CD4-positive, alpha-beta memory T cell (primary cell): ENCODE data around the gene CYB5A. TPM values are rescaled to one million over a fixed set of nuclear protein-coding genes. Genes with fewer than 3 reads are reported as not detected.

Experiments
- CTCF ChIA-PET: fragments of 350-600 bp; sonication (Branson Sonifier 250); formaldehyde crosslinking; loops from one replicate; lab custom pipeline; 2021; ENCODE audit warnings: inconsistent platforms; ENCODE audit not compliant: partially characterized antibody; lab: Charles Lee
- POLR2A ChIA-PET: fragments of 350-600 bp; sonication (Branson Sonifier 250); formaldehyde crosslinking; loops from one replicate; lab custom pipeline; 2021; ENCODE audit not compliant: partially characterized antibody; lab: Charles Lee
- DNase-seq, 5 donors: peaks; one replicate each; pipeline versions ENCODE4 v3.0.0 to v3.0.0-alpha.2; 2020 to 2022; ENCODE audit warnings: mixed read lengths in 1 of 5
- H3K27ac ChIP-seq: one replicate; pipeline ENCODE4 v1.7.0; 2013; ENCODE audit warnings: low read depth, low read length
- H3K27me3 ChIP-seq: 2 replicates; pipeline ENCODE4 v1.7.0; 2013; ENCODE audit warnings: mild to moderate bottlenecking, low read length, moderate library complexity; ENCODE audit not compliant: insufficient read depth
- H3K36me3 ChIP-seq: 2 replicates; pipeline ENCODE4 v1.7.0; 2013; ENCODE audit warnings: mild to moderate bottlenecking, low read length, moderate library complexity; ENCODE audit not compliant: insufficient read depth
- H3K4me1 ChIP-seq: 2 replicates; pipeline ENCODE4 v1.7.0; 2013; ENCODE audit warnings: mild to moderate bottlenecking, low read length, moderate library complexity; ENCODE audit not compliant: insufficient read depth
- H3K4me3 ChIP-seq, 2 donors: one replicate each; pipeline ENCODE4 v1.7.0; 2013; ENCODE audit warnings: low read length in 2 of 2, mild to moderate bottlenecking in 1 of 2
- H3K9me3 ChIP-seq, 2 donors: one replicate each; pipeline ENCODE4 v1.7.0; 2013; ENCODE audit warnings: low read length in 2 of 2, control low read depth in 1 of 2; ENCODE audit not compliant: control insufficient read depth in 1 of 2
- H3K27ac Mint-ChIP-seq, 7 donors: one replicate each; pipeline ENCODE4 v1.8.0; 2020 to 2021; ENCODE audit warnings: mixed read lengths in 7 of 7, mild to moderate bottlenecking in 6 of 7, inconsistent platforms in 3 of 7, moderate library complexity in 3 of 7
- H3K27me3 Mint-ChIP-seq, 2 donors: one replicate each; pipeline ENCODE4 v1.8.0; 2020 to 2021; ENCODE audit warnings: mixed read lengths in 2 of 2
- H3K36me3 Mint-ChIP-seq, 2 donors: one replicate each; pipeline ENCODE4 v1.8.0; 2020 to 2021; ENCODE audit warnings: mixed read lengths in 2 of 2, inconsistent platforms in 1 of 2, mild to moderate bottlenecking in 1 of 2
- H3K4me1 Mint-ChIP-seq, 4 donors: one replicate each; pipeline ENCODE4 v1.8.0; 2020 to 2021; ENCODE audit warnings: mixed read lengths in 4 of 4, mild to moderate bottlenecking in 1 of 4
- H3K4me3 Mint-ChIP-seq, 8 donors: one replicate each; pipeline ENCODE4 v1.8.0; 2020 to 2021; ENCODE audit warnings: mixed read lengths in 8 of 8, mild to moderate bottlenecking in 7 of 8, moderate library complexity in 6 of 8, inconsistent platforms in 3 of 8
- H3K9me3 Mint-ChIP-seq, 8 donors: one replicate each; pipeline ENCODE4 v1.8.0; 2020 to 2021; ENCODE audit warnings: mixed read lengths in 8 of 8, mild to moderate bottlenecking in 5 of 8, inconsistent platforms in 3 of 8, moderate library complexity in 1 of 8
- intact Hi-C: fragments of 100-400 bp; cut with micrococcal nuclease; formaldehyde crosslinking; loops from one replicate; pipeline ENCODE4 v1.15.1; 2023
- polyA plus RNA-seq, 2 donors: library from polyadenylated mRNA; unstranded; fragments of 300-500 nt; fragmentation: Illumina TruSeq; gene quantifications; one replicate each; pipeline ENCODE4 v1.2.3, GENCODE V29; 2021
- total RNA-seq, 2 experiments: library from RNA; stranded (reverse); gene quantifications; one replicate each; pipeline ENCODE4 v1.2.3, GENCODE V29; 2021

CYB5A gene
- total and polyA plus RNA-seq, 4 experiments from 2014 or later: 22.8 to 86.7 (median 44.0) TPM

DNA sequence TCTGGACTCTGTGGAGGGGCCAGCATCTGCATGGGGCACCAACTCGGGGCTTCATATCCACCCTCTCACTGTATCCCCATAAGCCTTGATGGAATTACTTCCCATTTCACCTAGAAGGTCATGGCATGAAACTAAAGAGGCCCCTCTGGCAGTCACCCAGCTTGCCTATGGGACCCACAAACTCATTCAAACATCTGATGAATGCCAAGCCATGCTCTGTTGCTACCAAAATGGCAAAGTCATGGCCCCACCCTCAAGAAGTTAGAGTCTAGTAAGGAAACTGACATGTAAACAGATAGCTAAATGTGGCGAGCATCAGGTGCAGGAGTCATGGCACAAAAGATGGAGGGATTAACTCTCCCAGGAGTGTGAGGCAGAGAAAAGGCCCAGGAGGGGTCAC, 14.5 kb downstream of the CYB5A start:
- no peaks in the 10 kb centered on the region for H3K36me3 ChIP-seq
- Mint-ChIP-seq H3K4me3 (no peak overlapping the region), H3K9me3 (no peaks in the 10 kb centered on the region), H3K27ac (peak overlapping the region in 1 of 7 donors; percentile 70), H3K27me3 (no peaks in the 10 kb centered on the region), H3K36me3 (peaks cover 2 to 31% of the 10 kb centered on the region in 2 donors), H3K4me1 (peaks cover 2 to 17% (median 7%) of the 10 kb centered on the region in 4 donors)
- CTCF ChIA-PET: no interaction called here
- no peak overlapping the region for H3K27ac ChIP-seq
- no peaks in the 10 kb centered on the region for H3K4me1 ChIP-seq
- H3K4me3 ChIP-seq: no peak overlapping the region
- POLR2A ChIA-PET: no interaction called here
- H3K9me3 ChIP-seq: no peaks in the 10 kb centered on the region
- no peak for DNase-seq
- no peaks in the 10 kb centered on the region for H3K27me3 ChIP-seq
- intact Hi-C loops: no loop called here

DNA sequence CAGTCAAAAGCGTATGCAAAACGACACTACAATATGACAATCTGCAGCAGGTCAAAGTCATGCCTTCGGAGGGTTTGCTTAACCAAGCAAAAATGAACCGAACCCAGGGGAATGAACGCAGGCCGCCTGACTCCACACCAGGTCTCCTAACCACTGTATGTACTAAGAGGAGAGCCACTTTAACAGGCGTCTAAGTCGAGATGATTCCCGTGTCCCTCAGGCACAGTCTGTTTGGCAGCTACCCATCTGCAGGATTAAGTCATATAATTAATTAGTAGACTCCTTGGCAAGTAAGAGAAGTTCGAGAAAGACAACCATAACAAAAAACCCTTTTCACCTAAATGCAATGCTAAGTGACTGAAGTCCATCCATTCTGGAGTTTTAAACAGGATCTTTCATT, 15.2 kb downstream of the CYB5A start:
- no peak overlapping the region for H3K27ac Mint-ChIP-seq

DNA sequence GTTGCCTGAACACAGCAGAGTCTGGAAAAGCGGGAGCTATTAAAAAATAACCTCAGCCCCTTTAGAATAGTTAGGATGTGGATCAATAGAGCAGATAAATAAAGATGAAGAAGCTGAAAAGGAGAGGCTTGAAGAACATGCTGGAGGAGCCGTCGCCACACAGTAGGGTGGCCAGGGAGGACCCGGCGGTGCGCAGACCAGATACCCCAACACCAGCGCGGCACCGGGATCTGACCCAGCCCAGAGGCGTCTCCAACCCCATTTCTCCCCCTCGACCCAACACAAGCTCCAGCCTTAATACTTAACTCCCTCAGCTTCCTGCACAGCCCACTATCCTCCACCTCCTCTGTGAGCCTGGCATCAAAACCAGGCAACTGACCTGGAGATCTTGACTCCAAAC, 16.0 kb downstream of the CYB5A start:
- CTCF ChIA-PET: interaction anchor here (0.6 kb wide), 1 partner anchor 13 kb away, joined by 3 read pairs; no protein-coding TSS in a partner anchor
- POLR2A ChIA-PET: no interaction called here
- no peak overlapping the region for H3K27ac Mint-ChIP-seq

More for the DNA sequence above, 15.2 kb downstream of the CYB5A start:
- CTCF ChIA-PET: interaction anchor here (0.5 kb wide), 1 partner anchor 82 kb away, joined by 3 read pairs; no protein-coding TSS in a partner anchor
- intact Hi-C loops: no loop called here
- Histone ChIP-seq H3K36me3 (no peaks in the 10 kb centered on the region), H3K4me1 (no peaks in the 10 kb centered on the region), H3K9me3 (no peaks in the 10 kb centered on the region), H3K4me3 (no peak overlapping the region), H3K27ac (no peak overlapping the region), H3K27me3 (no peaks in the 10 kb centered on the region)
- Mint-ChIP-seq H3K27me3 (no peaks in the 10 kb centered on the region), H3K4me3 (no peak overlapping the region), H3K36me3 (peaks cover 2 to 30% of the 10 kb centered on the region in 2 donors), H3K4me1 (peaks cover 0 to 11% (median 3%) of the 10 kb centered on the region in 4 donors), H3K9me3 (no peaks in the 10 kb centered on the region)
- POLR2A ChIA-PET: no interaction called here
- DNase-seq: no peak

DNA sequence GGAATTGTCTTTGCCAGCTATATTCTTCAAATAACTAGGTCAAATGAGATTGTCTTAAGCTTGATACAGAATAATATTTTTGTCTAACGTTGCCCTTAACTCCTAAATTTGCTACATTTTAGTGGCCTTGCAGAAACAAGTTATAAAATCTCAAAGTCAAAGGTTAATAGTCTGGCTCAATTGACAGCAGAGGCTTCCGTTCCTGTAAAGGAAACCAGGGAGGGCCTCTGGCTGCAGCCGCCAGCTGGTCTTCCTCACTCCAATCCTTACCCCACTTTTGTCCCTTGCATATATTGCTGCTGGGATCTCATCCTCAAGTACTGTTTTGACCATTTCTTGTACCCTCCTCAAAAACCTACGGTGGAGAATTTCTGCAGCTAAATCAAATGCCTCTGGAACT, 17.1 kb downstream of the CYB5A start:
- H3K36me3 ChIP-seq: no peaks in the 10 kb centered on the region
- DNase-seq: no peak
- no peaks in the 10 kb centered on the region for H3K4me1 ChIP-seq
- POLR2A ChIA-PET: no interaction called here
- H3K4me3 ChIP-seq: no peak overlapping the region
- H3K27me3 ChIP-seq: no peaks in the 10 kb centered on the region
- CTCF ChIA-PET: no interaction called here
- Mint-ChIP-seq H3K4me3 (no peak overlapping the region), H3K36me3 (peaks cover 2 to 25% of the 10 kb centered on the region in 2 donors), H3K27me3 (no peaks in the 10 kb centered on the region), H3K27ac (no peak overlapping the region), H3K9me3 (no peaks in the 10 kb centered on the region), H3K4me1 (peaks cover 0 to 3% (median 0%) of the 10 kb centered on the region in 4 donors)
- intact Hi-C loops: no loop called here
- no peak overlapping the region for H3K27ac ChIP-seq
- no peaks in the 10 kb centered on the region for H3K9me3 ChIP-seq

More for the DNA sequence above, 16.0 kb downstream of the CYB5A start:
- H3K4me3 ChIP-seq: no peak overlapping the region
- H3K4me1 ChIP-seq: no peaks in the 10 kb centered on the region
- peaks cover 0 to 3% (median 1%) of the 10 kb centered on the region in 4 donors for H3K4me1 Mint-ChIP-seq
- no peaks in the 10 kb centered on the region for H3K9me3 ChIP-seq
- H3K27me3 ChIP-seq: no peaks in the 10 kb centered on the region
- H3K36me3 Mint-ChIP-seq: peaks cover 2 to 25% of the 10 kb centered on the region in 2 donors
- no peaks in the 10 kb centered on the region for H3K36me3 ChIP-seq
- H3K4me3 Mint-ChIP-seq: no peak overlapping the region
- H3K27ac ChIP-seq: no peak overlapping the region
- no peak for DNase-seq
- no peaks in the 10 kb centered on the region for H3K27me3 Mint-ChIP-seq
- intact Hi-C loops: no loop called here
- no peaks in the 10 kb centered on the region for H3K9me3 Mint-ChIP-seq

DNA sequence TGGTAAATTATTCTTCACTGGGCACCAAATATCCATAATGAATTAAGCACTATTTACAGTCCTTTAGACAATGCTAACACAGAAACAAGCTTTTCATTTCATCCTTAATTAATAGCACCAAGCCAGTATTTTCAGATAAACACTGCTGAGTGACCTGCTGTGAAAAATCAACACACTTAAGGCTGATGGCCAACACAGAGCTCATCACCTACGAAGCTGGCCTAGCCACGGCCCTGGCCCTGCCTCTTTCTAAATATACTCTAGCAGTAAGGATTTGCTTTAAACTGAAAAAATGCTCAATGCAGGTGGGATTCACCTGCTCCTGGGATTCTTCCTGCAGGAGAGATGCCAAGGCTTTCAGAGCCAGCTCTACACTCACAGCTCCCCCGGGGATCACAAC, 18.4 kb downstream of the CYB5A start:
- H3K9me3 ChIP-seq: no peaks in the 10 kb centered on the region
- Mint-ChIP-seq H3K4me1 (peaks cover 0 to 3% (median 1%) of the 10 kb centered on the region in 4 donors), H3K4me3 (no peak overlapping the region), H3K27me3 (no peaks in the 10 kb centered on the region), H3K36me3 (peaks cover 2 to 25% of the 10 kb centered on the region in 2 donors), H3K27ac (no peak overlapping the region), H3K9me3 (no peaks in the 10 kb centered on the region)
- CTCF ChIA-PET: no interaction called here
- no peaks in the 10 kb centered on the region for H3K36me3 ChIP-seq
- POLR2A ChIA-PET: no interaction called here
- no peak for DNase-seq
- H3K27me3 ChIP-seq: no peaks in the 10 kb centered on the region
- intact Hi-C loops: no loop called here
- no peaks in the 10 kb centered on the region for H3K4me1 ChIP-seq
- no peak overlapping the region for H3K4me3 ChIP-seq
- H3K27ac ChIP-seq: no peak overlapping the region

DNA sequence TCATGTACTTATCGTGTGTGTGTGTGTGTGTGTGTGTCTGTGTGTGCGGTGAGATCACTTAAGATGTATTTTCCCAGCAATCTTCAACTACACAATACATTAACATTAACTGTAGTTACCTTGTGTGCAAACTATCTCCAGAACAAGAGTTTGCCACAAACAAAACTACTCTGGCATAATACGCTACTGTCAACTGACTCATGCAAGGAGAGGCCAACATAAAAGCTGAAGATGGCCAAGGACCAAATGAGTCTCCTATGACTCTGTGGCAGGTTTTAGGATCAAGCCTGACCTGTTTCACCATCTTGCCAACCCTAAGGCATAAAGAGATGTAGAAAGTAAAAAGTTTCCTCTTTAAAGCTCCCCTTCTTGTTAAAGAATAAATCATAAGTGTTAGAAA, 20.1 kb downstream of the CYB5A start:
- POLR2A ChIA-PET: no interaction called here
- H3K4me1 Mint-ChIP-seq: peaks cover 0 to 3% (median 0%) of the 10 kb centered on the region in 4 donors

DNA sequence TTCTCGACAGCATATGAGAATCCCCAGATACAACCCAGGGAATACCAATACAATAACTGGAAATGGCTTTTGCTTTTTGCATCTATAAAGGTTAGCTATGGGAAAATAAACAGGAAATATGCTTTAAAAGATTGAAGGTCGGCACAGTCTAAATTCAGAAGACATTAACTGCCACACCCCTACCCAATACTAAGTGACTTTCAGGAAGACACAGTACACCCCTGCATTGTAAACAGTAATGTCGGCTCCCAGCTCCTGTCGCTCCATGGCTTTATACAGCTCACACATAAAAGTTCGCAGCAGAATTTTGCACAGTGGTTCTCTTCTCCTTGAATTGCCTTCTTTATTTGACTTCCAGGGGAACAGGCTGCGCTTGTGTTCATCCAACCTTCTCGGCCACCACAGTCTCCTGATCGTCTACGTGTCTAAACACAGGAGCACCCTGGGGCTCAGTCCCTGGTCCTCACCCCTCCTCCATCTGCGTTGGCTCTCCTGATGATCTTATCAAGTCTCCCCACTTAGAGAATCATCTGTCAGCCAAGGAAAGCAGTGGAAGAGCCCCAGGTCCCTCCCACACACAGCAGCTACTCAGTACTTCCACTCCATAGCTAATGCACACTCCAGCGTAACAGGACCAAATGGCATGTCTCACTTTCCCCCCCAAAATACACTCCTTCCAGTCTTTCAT, 22.7 kb downstream of the CYB5A start:
- peak overlapping the region in 1 of 7 donors; percentile 53 for H3K27ac Mint-ChIP-seq
- Histone ChIP-seq H3K4me3 (no peak overlapping the region), H3K27ac (no peak overlapping the region), H3K36me3 (no peaks in the 10 kb centered on the region), H3K9me3 (no peaks in the 10 kb centered on the region), H3K4me1 (no peaks in the 10 kb centered on the region), H3K27me3 (no peaks in the 10 kb centered on the region)
- DNase-seq: no peak
- POLR2A ChIA-PET: no interaction called here
- peaks cover 0 to 6% (median 2%) of the 10 kb centered on the region in 4 donors for H3K4me1 Mint-ChIP-seq
- CTCF ChIA-PET: no interaction called here
- intact Hi-C loops: no loop called here
- H3K36me3 Mint-ChIP-seq: peaks cover 11% of the 10 kb centered on the region in 2 donors
- H3K9me3 Mint-ChIP-seq: no peaks in the 10 kb centered on the region
- no peak overlapping the region for H3K4me3 Mint-ChIP-seq
- no peaks in the 10 kb centered on the region for H3K27me3 Mint-ChIP-seq

More for the DNA sequence above, 20.1 kb downstream of the CYB5A start:
- Histone ChIP-seq H3K4me3 (no peak overlapping the region), H3K36me3 (no peaks in the 10 kb centered on the region), H3K9me3 (no peaks in the 10 kb centered on the region), H3K27ac (no peak overlapping the region), H3K27me3 (no peaks in the 10 kb centered on the region), H3K4me1 (no peaks in the 10 kb centered on the region)
- H3K9me3 Mint-ChIP-seq: no peaks in the 10 kb centered on the region
- H3K27me3 Mint-ChIP-seq: no peaks in the 10 kb centered on the region
- DNase-seq: no peak
- no peak overlapping the region for H3K27ac Mint-ChIP-seq
- intact Hi-C loops: no loop called here
- H3K4me3 Mint-ChIP-seq: no peak overlapping the region
- H3K36me3 Mint-ChIP-seq: peaks cover 0 to 15% of the 10 kb centered on the region in 2 donors
- CTCF ChIA-PET: interaction anchor here (0.6 kb wide), 1 partner anchor 111 kb away, joined by 3 read pairs; no protein-coding TSS in a partner anchor
